GM18526 (cell line): ENCODE data around the gene RASA3.

ENCODE experiments used
- POLR2A ChIP-seq: IDR thresholded peaks from 3 replicates; pipeline ENCODE4 v1.6.1; 2011; ENCODE audit not compliant: insufficient read length; ENCODE audit errors: extremely low read depth

RASA3 gene

GRCh38 chr13:114123448-114123847 is 9.0 kb downstream of the RASA3 start:
- no peak for TF ChIP-seq POLR2A

- no peak for TF ChIP-seq POLR2A
These were observed 9.7 kb downstream of the RASA3 start for GRCh38 chr13:114122591-114123211.

DNA sequence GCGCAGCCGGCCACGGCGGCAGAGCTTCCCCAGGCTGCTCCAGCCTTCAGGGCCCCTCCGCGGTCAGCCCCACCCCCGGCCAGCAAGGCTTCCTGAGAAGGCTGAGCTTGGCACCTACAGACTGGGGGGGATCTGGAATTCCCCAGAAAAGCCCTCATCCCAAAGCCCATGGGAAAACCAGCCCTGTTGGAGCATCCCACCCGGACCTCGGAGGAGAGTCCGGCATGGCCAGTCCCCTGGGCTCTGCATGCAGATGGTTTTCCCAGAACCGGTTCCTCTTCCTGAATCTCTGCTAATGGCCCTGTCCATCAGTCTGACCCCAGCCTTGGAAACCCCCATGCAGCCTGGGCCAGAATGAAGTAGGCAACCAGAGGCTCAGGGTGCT is 10.3 kb downstream of the RASA3 start:
- TF ChIP-seq POLR2A: no peak

GRCh38 chr13:114121496-114122126 is 10.8 kb downstream of the RASA3 start:
- no peak for TF ChIP-seq POLR2A

DNA sequence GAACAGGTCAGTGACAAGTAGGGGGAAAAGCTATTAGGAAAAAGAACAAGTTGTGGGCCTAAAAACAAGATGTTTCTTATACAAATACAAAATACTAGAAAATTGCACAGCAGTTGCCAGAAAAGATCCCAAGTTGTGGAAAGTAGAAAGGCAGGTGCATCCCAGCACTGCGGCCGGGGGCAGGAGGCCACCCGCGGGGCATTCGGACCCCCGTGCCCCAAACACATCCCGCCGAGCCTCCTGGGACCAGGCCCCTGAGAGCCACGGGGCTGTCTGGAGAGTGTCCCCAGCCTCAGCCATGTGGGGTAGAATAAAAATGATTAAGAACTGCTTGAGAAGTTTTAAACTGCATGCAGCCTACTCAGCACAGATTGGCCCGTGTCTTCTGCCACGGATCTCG is 11.4 kb downstream of the RASA3 start:
- TF ChIP-seq POLR2A: no peak

- TF ChIP-seq POLR2A: no peak
These were observed 11.8 kb downstream of the RASA3 start for GRCh38 chr13:114120591-114121011.

GRCh38 chr13:114119196-114119595 is 13.2 kb downstream of the RASA3 start:
- no peak for TF ChIP-seq POLR2A

GRCh38 chr13:114118511-114119123 is 13.8 kb downstream of the RASA3 start:
- TF ChIP-seq POLR2A: no peak

GRCh38 chr13:114118086-114118485 is 14.3 kb downstream of the RASA3 start:
- no peak for TF ChIP-seq POLR2A

GRCh38 chr13:114116734-114117133 is 15.7 kb downstream of the RASA3 start:
- no peak for TF ChIP-seq POLR2A

- no peak for TF ChIP-seq POLR2A
These were observed 16.6 kb downstream of the RASA3 start for GRCh38 chr13:114115796-114116195.

GRCh38 chr13:114115191-114115671 is 17.2 kb downstream of the RASA3 start:
- no peak for TF ChIP-seq POLR2A

GRCh38 chr13:114114006-114114640 is 18.3 kb downstream of the RASA3 start:
- TF ChIP-seq POLR2A: no peak

- TF ChIP-seq POLR2A: no peak
These were observed 19.5 kb downstream of the RASA3 start for GRCh38 chr13:114112826-114113322.

- no peak for TF ChIP-seq POLR2A
These were observed 20.1 kb downstream of the RASA3 start for GRCh38 chr13:114112231-114112825.

DNA sequence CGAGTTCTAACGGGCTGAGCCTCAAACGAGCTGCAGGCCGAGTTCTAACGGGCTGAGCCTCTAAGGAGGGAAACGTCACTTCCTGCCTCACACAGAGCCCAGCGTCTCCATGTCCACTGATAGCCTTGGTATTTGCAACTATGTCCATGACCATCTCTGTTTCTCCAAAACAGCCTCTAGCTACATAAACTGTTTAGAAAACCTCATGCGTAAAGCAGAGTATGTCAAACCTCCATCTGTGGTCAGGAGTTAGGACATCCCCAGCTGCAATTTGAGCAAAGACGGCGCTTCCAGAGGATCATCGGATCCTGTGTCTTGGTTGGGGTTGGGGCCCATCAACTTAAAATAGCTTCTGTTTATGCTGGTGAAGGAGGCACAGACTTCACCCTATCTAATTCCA is 20.8 kb downstream of the RASA3 start:
- no peak for TF ChIP-seq POLR2A
